K562 (cell line): ENCODE results near the gene KHNYN. TPM values are rescaled to one million over a fixed set of nuclear protein-coding genes. Genes with fewer than 3 reads are reported as not detected.
A peak's percentile ranks its signal among the peaks of the same experiment; 100 is the strongest.

Experiments
- ATAC-seq: fragments of 200-7000 bp; cut with Tn5 transposase; 3 replicates; pipeline ENCODE4 v1.9.1; 2020; ENCODE audit warnings: moderate library complexity
- BruUV-seq: library from RNA; stranded (reverse); fragments of 400-500 nt; replicated peaks from 2 replicates; lab custom pipeline; 2021; lab: Mats Ljungman, UMichigan
- CTCF ChIA-PET: fragments of 300-600 bp; formaldehyde crosslinking; extraction: SDS; loops from one replicate; lab custom pipeline; 2021; ENCODE audit warnings: low intra/inter-chr PET ratio; lab: Yijun Ruan, JAX
- POLR2A ChIA-PET: fragments of 300-600, 350-650 bp; sonication (Branson Sonifier 250); formaldehyde crosslinking; extraction: SDS; loops from one replicate; lab custom pipeline; 2021; ENCODE audit warnings: antibody characterized with exemption, inconsistent platforms; lab: Yijun Ruan, JAX
- DNase-seq, 4 experiments: peaks; one replicate each; pipeline versions ENCODE4 v3.0.0 to v3.0.0-alpha.2; 2011 to 2018; ENCODE audit warnings: low spot score in 3 of 4, mixed read lengths in 3 of 4; ENCODE audit errors: extremely low read depth in 1 of 4
- FAIRE-seq: peaks from 2 replicates; lab custom pipeline; 2011; peaks lifted over from hg19 to GRCh38; lab: Jason Lieb, UNC
- H2AFZ ChIP-seq: 2 replicates; pipeline ENCODE4 v1.6.0; 2011; ENCODE audit warnings: low read depth, low read length, control low read depth, inconsistent platforms
- H3K27ac ChIP-seq: fragments of 200-600 bp; 3 replicates; pipeline ENCODE4 v1.8.0; 2011; ENCODE audit warnings: low read depth, mild to moderate bottlenecking, control low read depth, inconsistent platforms, low read length, moderate library complexity, mixed read lengths; ENCODE audit errors: extremely low read depth
- H3K27me3 ChIP-seq, 2 experiments: fragments of 300-600 bp in 1 of 2; 2 replicates in 1 of 2; 3 replicates in 1 of 2; pipeline versions ENCODE4 v1.6.0 to v1.8.0; 2011; ENCODE audit warnings: inconsistent platforms in 2 of 2, low read length in 2 of 2, mild to moderate bottlenecking in 1 of 2, mixed read lengths in 1 of 2, moderate library complexity in 1 of 2; ENCODE audit not compliant: control insufficient read depth in 2 of 2, insufficient read depth in 2 of 2
- H3K36me3 ChIP-seq: fragments of 300-600 bp; 3 replicates; pipeline ENCODE4 v1.8.0; 2011; ENCODE audit warnings: mild to moderate bottlenecking, low read length, inconsistent platforms; ENCODE audit not compliant: control insufficient read depth, insufficient read depth
- H3K4me1 ChIP-seq, 2 experiments: fragments of 200-600 bp in 1 of 2; replicated peaks in 1 of 2; 2 replicates in 1 of 2; 3 replicates in 1 of 2; pipeline versions ENCODE4 v1.5.1 to v1.8.0; 2011; ENCODE audit warnings: inconsistent platforms in 2 of 2, low read length in 2 of 2, mild to moderate bottlenecking in 1 of 2, mixed read lengths in 1 of 2, moderate library complexity in 1 of 2; ENCODE audit not compliant: control insufficient read depth in 2 of 2, insufficient read depth in 2 of 2
- H3K4me2 ChIP-seq: 2 replicates; pipeline ENCODE4 v1.6.1; 2011; ENCODE audit warnings: low read length, control low read depth, inconsistent platforms, mixed read lengths; ENCODE audit not compliant: insufficient read depth
- H3K4me3 ChIP-seq: fragments of 200-600 bp; sonication (generic), shearing (Covaris generic); 2 replicates; pipeline ENCODE4 v1.5.1; 2016; ENCODE audit warnings: control low read depth, inconsistent platforms
- H3K79me2 ChIP-seq: fragments of 200-600 bp; 3 replicates; pipeline ENCODE4 v1.8.0; 2011; ENCODE audit warnings: low read length, inconsistent platforms; ENCODE audit not compliant: control insufficient read depth, insufficient read depth
- H3K9ac ChIP-seq, 2 experiments: 2 replicates each; pipeline versions ENCODE4 v1.6.0 to v1.6.1; 2011; ENCODE audit warnings: low read depth in 2 of 2, low read length in 2 of 2, control low read depth in 1 of 2, inconsistent platforms in 1 of 2, mild to moderate bottlenecking in 1 of 2, mixed read lengths in 1 of 2; ENCODE audit not compliant: insufficient read depth in 1 of 2
- H3K9me1 ChIP-seq: one replicate; pipeline ENCODE4 v1.6.0; 2011; ENCODE audit warnings: inconsistent platforms, mild to moderate bottlenecking, low read length, moderate library complexity; ENCODE audit not compliant: control insufficient read depth, insufficient read depth
- H3K9me3 ChIP-seq: replicated peaks from 2 replicates; pipeline ENCODE4 v1.5.1; 2011; ENCODE audit warnings: low read depth, low read length, inconsistent platforms; ENCODE audit not compliant: control insufficient read depth, insufficient read depth
- H4K20me1 ChIP-seq: replicated peaks from 2 replicates; pipeline ENCODE4 v1.6.1; 2011; ENCODE audit warnings: low read length, inconsistent platforms, mixed read lengths; ENCODE audit not compliant: control insufficient read depth, insufficient read depth
- HIVEP1 ChIP-seq: fragments of 250-450 bp; sonication (Bioruptor Pico); IDR thresholded peaks from 2 replicates; pipeline ENCODE4 v1.4.0; 2020; ENCODE audit warnings: mild to moderate bottlenecking
- POLR2AphosphoS2 ChIP-seq: IDR thresholded peaks from 2 replicates; pipeline ENCODE4 v1.6.1; 2012; ENCODE audit warnings: low read length, improper control_type of control experiment
- WGBS: fragments of 100-300 bp; shearing (Covaris generic); methylation state at CpG from one replicate; pipeline ENCODE4 v1.1.6; 2016; ENCODE audit warnings: low coverage, mixed read lengths; ENCODE audit not compliant: insufficient coverage; ENCODE audit errors: missing lambda C conversion rate; 5-methylcytosine and 5-hydroxymethylcytosine counted together
- in situ Hi-C: fragments of 300-500 bp; cut with MboI; formaldehyde crosslinking; loops from 4 replicates; pipeline ENCODE4 v1.15.0; 2018; ENCODE audit warnings: inconsistent platforms, mixed read lengths
- intact Hi-C: fragments of 100-400 bp; cut with micrococcal nuclease; formaldehyde crosslinking; loops from 2 replicates; pipeline ENCODE4 v1.14.2; 2022
- polyA plus RNA-seq, 8 experiments: library from polyadenylated mRNA; depleted of rRNA in 4 of 8; stranded (reverse) in 5 of 8; unstranded in 3 of 8; fragments of >200 nt; fragmentation: Nextera tagmentation in 2 of 8; fragmentation: Illumina TruSeq in 1 of 8; extraction: Ambion mirVana in 2 of 8; extraction: Trizol in 1 of 8; gene quantifications; 2 replicates each; pipeline versions ENCODE4 v1.2.1 to v1.2.3, GENCODE V29; 2011 to 2014; ENCODE audit warnings: inconsistent platforms in 1 of 8, missing spikeins in 1 of 8
- total RNA-seq, 7 experiments: library from RNA; depleted of rRNA in 6 of 7; stranded (reverse); fragments of >200 nt in 6 of 7; fragmentation: Illumina TruSeq in 2 of 7; extraction: Trizol in 2 of 7; gene quantifications; 2 replicates each; pipeline versions ENCODE4 v1.2.1 to v1.2.3, GENCODE V29; 2011 to 2021; ENCODE audit warnings: low replicate concordance in 1 of 7
- TF ChIP-seq, protein P1 (sequence below), 3 experiments: IDR thresholded peaks in 2 of 3; conservative IDR thresholded peaks in 1 of 3; 2 replicates each; pipeline ENCODE4 v1.5.1; 2011 to 2012; ENCODE audit warnings: low read length in 3 of 3, mild to moderate bottlenecking in 3 of 3, control low read depth in 2 of 3, improper control_type of control experiment in 1 of 3, inconsistent platforms in 1 of 3, low read depth in 1 of 3, mixed read lengths in 1 of 3, moderate library complexity in 1 of 3; ENCODE audit not compliant: insufficient read depth in 2 of 3

The KHNYN gene
- total and polyA plus RNA-seq, 9 of the 15 experiments (the other 6 are each of a cell fraction or from before 2014, with no cell fraction given) = 0.76 to 26.0 (median 14.1) TPM

- Histone ChIP-seq H3K27me3 (no peaks in the 10 kb centered on the region), H2AFZ (no peak overlapping the region), H3K9ac (no peak overlapping the region), H3K9me3 (no peaks in the 10 kb centered on the region), H3K36me3 (peaks cover 72% of the 10 kb centered on the region), H3K79me2 (peaks cover 16% of the 10 kb centered on the region), H3K9me1 (no peaks in the 10 kb centered on the region), H3K4me2 (no peak overlapping the region), H3K4me3 (no peak overlapping the region), H3K4me1 (peaks cover 0 to 13% of the 10 kb centered on the region in 2 experiments; a peak in 3 of 5 replicates), H4K20me1 (peaks cover 2% of the 10 kb centered on the region; the same call in 1 of the 2 replicates), H3K27ac (no peak overlapping the region)
- POLR2A ChIA-PET = interaction anchor here (0.6 to 2.9 kb wide), 9 partner anchors 20 to 175 kb away, joined by 3 to 20 read pairs (median 3); partner anchors contain the start of genes ADCY4 and RABGGTA
- no TSS peak for BruUV-seq
- FAIRE-seq (no peak), DNase-seq (no peak), ATAC-seq (no peak)
- TF ChIP-seq HIVEP1 (CRISPR knock-in tag) (no peak), POLR2AphosphoS2 (0 out of 2 replicates have a peak, but pooled peaks have one; percentile 47)
- TF ChIP-seq, protein P1, sequence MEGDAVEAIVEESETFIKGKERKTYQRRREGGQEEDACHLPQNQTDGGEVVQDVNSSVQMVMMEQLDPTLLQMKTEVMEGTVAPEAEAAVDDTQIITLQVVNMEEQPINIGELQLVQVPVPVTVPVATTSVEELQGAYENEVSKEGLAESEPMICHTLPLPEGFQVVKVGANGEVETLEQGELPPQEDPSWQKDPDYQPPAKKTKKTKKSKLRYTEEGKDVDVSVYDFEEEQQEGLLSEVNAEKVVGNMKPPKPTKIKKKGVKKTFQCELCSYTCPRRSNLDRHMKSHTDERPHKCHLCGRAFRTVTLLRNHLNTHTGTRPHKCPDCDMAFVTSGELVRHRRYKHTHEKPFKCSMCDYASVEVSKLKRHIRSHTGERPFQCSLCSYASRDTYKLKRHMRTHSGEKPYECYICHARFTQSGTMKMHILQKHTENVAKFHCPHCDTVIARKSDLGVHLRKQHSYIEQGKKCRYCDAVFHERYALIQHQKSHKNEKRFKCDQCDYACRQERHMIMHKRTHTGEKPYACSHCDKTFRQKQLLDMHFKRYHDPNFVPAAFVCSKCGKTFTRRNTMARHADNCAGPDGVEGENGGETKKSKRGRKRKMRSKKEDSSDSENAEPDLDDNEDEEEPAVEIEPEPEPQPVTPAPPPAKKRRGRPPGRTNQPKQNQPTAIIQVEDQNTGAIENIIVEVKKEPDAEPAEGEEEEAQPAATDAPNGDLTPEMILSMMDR (IDR thresholded peaks at IDR 0.05 in 2 of 3, conservative IDR thresholded peaks at IDR 0.05 in 1 of 3; ENCODE audit: insufficient read depth in 2 of 3, low read depth in 1 of 3, low read length in 3 of 3) = 0 out of 6 replicates have a peak, but pooled peaks of 1 of the 3 experiments have one; percentile 3
- in situ Hi-C loops (loop anchor here (10.0 kb wide), 2 partner anchors 192 to 382 kb away; partner anchors contain the start of genes CARMIL3 and TINF2), intact Hi-C loops (no loop called here)
- CTCF ChIA-PET = interaction anchor here (0.8 to 4.6 kb wide), 3 partner anchors 103 to 424 kb away, joined by 3 to 35 read pairs (median 4); partner anchors contain the start of gene ADCY4
- 74% methylated on average over 12 of the region's 12 CpGs for WGBS
Observed at GRCh38 chr14:24437020-24437735, 7.4 kb downstream of the KHNYN start.
